H1 (cell line): ENCODE results near the gene LAMA4. TPM values are rescaled to one million over a fixed set of nuclear protein-coding genes. Genes with fewer than 3 reads are reported as not detected.

Experiments
- CTCF ChIA-PET: fragments of 300-600 bp; sonication (Branson Sonifier 250); formaldehyde crosslinking; loops from one replicate; lab custom pipeline; 2021; ENCODE audit not compliant: partially characterized antibody; lab: Charles Lee
- POLR2A ChIA-PET: fragments of 300-600 bp; sonication (Branson Sonifier 250); formaldehyde crosslinking; loops from one replicate; lab custom pipeline; 2021; ENCODE audit warnings: inconsistent platforms; ENCODE audit not compliant: partially characterized antibody; lab: Charles Lee
- DNase-seq, 2 experiments: peaks; one replicate each; pipeline versions ENCODE4 v3.0.0 to v3.0.0-alpha.2; 2010 to 2022; ENCODE audit warnings: low spot score in 2 of 2, low read depth in 1 of 2, mixed read lengths in 1 of 2
- FAIRE-seq: peaks from 2 replicates; lab custom pipeline; 2011; peaks lifted over from hg19 to GRCh38; lab: Jason Lieb, UNC
- H2AFZ ChIP-seq: 2 replicates; pipeline ENCODE4 v1.8.1; 2012; ENCODE audit warnings: low read length, inconsistent platforms
- H2AK5ac ChIP-seq: 2 replicates; pipeline ENCODE4 v1.6.1; 2013; ENCODE audit warnings: low read depth, low read length
- H2BK120ac ChIP-seq: replicated peaks from 2 replicates; pipeline ENCODE3; 2013; ENCODE audit warnings: low read depth, low read length, inconsistent platforms
- H2BK12ac ChIP-seq: 2 replicates; pipeline ENCODE4 v1.6.1; 2013; ENCODE audit warnings: low read depth, low read length
- H2BK15ac ChIP-seq: 2 replicates; pipeline ENCODE4 v1.6.1; 2013; ENCODE audit warnings: low read length
- H2BK20ac ChIP-seq: 2 replicates; pipeline ENCODE4 v1.6.1; 2013; ENCODE audit warnings: low read length
- H2BK5ac ChIP-seq: 2 replicates; pipeline ENCODE4 v1.6.1; 2013; ENCODE audit warnings: low read depth, low read length
- H3K14ac ChIP-seq: 2 replicates; pipeline ENCODE4 v1.6.1; 2013; ENCODE audit warnings: inconsistent platforms; ENCODE audit not compliant: insufficient read length
- H3K18ac ChIP-seq: 2 replicates; pipeline ENCODE4 v1.6.1; 2013; ENCODE audit warnings: low read length; ENCODE audit errors: extremely low read depth
- H3K23ac ChIP-seq: 2 replicates; pipeline ENCODE4 v1.6.1; 2013; ENCODE audit warnings: inconsistent platforms; ENCODE audit not compliant: insufficient read length
- H3K23me2 ChIP-seq: 2 replicates; pipeline ENCODE4 v1.6.1; 2013; ENCODE audit warnings: low read depth, low read length
- H3K27ac ChIP-seq: 2 replicates; pipeline ENCODE4 v1.6.1; 2011; ENCODE audit warnings: low read depth, low read length, inconsistent platforms
- H3K27me3 ChIP-seq, 4 experiments: replicated peaks in 1 of 4; 1 replicate in 1 of 4; 2 replicates in 3 of 4; pipeline versions ENCODE4 v1.6.1 to v1.8.1; 2011 to 2013; ENCODE audit warnings: low read length in 3 of 4, mild to moderate bottlenecking in 3 of 4, inconsistent platforms in 2 of 4, mixed read lengths in 2 of 4, moderate library complexity in 1 of 4; ENCODE audit not compliant: control insufficient read depth in 3 of 4, insufficient read depth in 3 of 4; ENCODE audit errors: extremely low read depth in 1 of 4
- H3K36me3 ChIP-seq, 4 experiments: 2 replicates each; pipeline versions ENCODE4 v1.6.1 to v1.8.1; 2011 to 2013; ENCODE audit warnings: mild to moderate bottlenecking in 4 of 4, low read length in 3 of 4, moderate library complexity in 2 of 4, control low read depth in 1 of 4, inconsistent platforms in 1 of 4; ENCODE audit not compliant: insufficient read depth in 4 of 4, control insufficient read depth in 2 of 4
- H3K4ac ChIP-seq: replicated peaks from 2 replicates; pipeline ENCODE3; 2013; ENCODE audit warnings: low read length, low read depth, mixed read lengths, inconsistent platforms; ENCODE audit not compliant: insufficient read length
- H3K4me1 ChIP-seq, 4 experiments: replicated peaks in 1 of 4; 1 replicate in 1 of 4; 2 replicates in 3 of 4; pipeline versions ENCODE4 v1.6.1 to v1.8.1; 2011 to 2013; ENCODE audit warnings: low read length in 3 of 4, inconsistent platforms in 2 of 4, mixed read lengths in 1 of 4; ENCODE audit not compliant: insufficient read depth in 4 of 4, control insufficient read depth in 3 of 4
- H3K4me2 ChIP-seq, 2 experiments: 2 replicates each; pipeline versions ENCODE4 v1.6.1 to v1.8.1; 2011 to 2013; ENCODE audit warnings: low read depth in 2 of 2, low read length in 2 of 2, control low read depth in 1 of 2, inconsistent platforms in 1 of 2, mild to moderate bottlenecking in 1 of 2; ENCODE audit not compliant: insufficient read depth in 1 of 2
- H3K4me3 ChIP-seq, 4 experiments: fragments of 200-600, 300-600 bp in 1 of 4; sonication (generic), shearing (Covaris generic), sonication (Bioruptor Twin) in 1 of 4; 2 replicates each; pipeline versions ENCODE4 v1.5.1 to v1.8.1; 2011 to 2016; ENCODE audit warnings: low read length in 4 of 4, low read depth in 3 of 4, control low read depth in 2 of 4, inconsistent platforms in 2 of 4, mild to moderate bottlenecking in 2 of 4, mixed read lengths in 1 of 4, moderate library complexity in 1 of 4; ENCODE audit not compliant: insufficient read depth in 2 of 4; ENCODE audit errors: extremely low read depth in 1 of 4
- H3K56ac ChIP-seq: replicated peaks from 2 replicates; pipeline ENCODE3; 2013; ENCODE audit warnings: low read depth, mild to moderate bottlenecking, mixed read lengths, low read length, inconsistent platforms; ENCODE audit not compliant: insufficient read length
- H3K79me1 ChIP-seq: 2 replicates; pipeline ENCODE4 v1.6.1; 2013; ENCODE audit warnings: low read depth, low read length, control low read depth
- H3K79me2 ChIP-seq, 2 experiments: 2 replicates each; pipeline versions ENCODE4 v1.6.1 to v1.8.1; 2012 to 2013; ENCODE audit warnings: low read length in 2 of 2, mild to moderate bottlenecking in 2 of 2, inconsistent platforms in 1 of 2; ENCODE audit not compliant: insufficient read depth in 2 of 2, control insufficient read depth in 1 of 2
- H3K9ac ChIP-seq, 4 experiments: replicated peaks in 1 of 4; 1 replicate in 1 of 4; 2 replicates in 3 of 4; pipeline versions ENCODE4 v1.6.1 to v1.8.1; 2011 to 2013; ENCODE audit warnings: low read depth in 3 of 4, low read length in 3 of 4, control low read depth in 2 of 4, mild to moderate bottlenecking in 2 of 4, moderate library complexity in 2 of 4, inconsistent platforms in 1 of 4; ENCODE audit errors: extremely low read depth in 1 of 4
- H3K9me3 ChIP-seq, 2 experiments: 2 replicates each; pipeline versions ENCODE4 v1.6.1 to v1.8.1; 2012 to 2013; ENCODE audit warnings: mild to moderate bottlenecking in 2 of 2, moderate library complexity in 2 of 2, control low read depth in 1 of 2, inconsistent platforms in 1 of 2, low read depth in 1 of 2, low read length in 1 of 2, mixed read lengths in 1 of 2; ENCODE audit not compliant: insufficient read depth in 2 of 2
- H4K20me1 ChIP-seq, 2 experiments: replicated peaks in 1 of 2; 2 replicates each; pipeline versions ENCODE3 to v1.8.1; 2011 to 2013; ENCODE audit warnings: inconsistent platforms in 2 of 2, low read length in 2 of 2, mild to moderate bottlenecking in 1 of 2; ENCODE audit not compliant: insufficient read depth in 2 of 2, control insufficient read depth in 1 of 2
- H4K5ac ChIP-seq: 2 replicates; pipeline ENCODE4 v1.6.1; 2013; ENCODE audit warnings: low read length, low read depth, mixed read lengths, inconsistent platforms; ENCODE audit not compliant: insufficient read length
- H4K8ac ChIP-seq: 2 replicates; pipeline ENCODE4 v1.8.0; 2013; ENCODE audit warnings: mild to moderate bottlenecking, moderate library complexity, low read length, inconsistent platforms; ENCODE audit not compliant: insufficient read depth; ENCODE audit errors: extremely low read depth
- H4K91ac ChIP-seq: replicated peaks from 2 replicates; pipeline ENCODE3; 2013; ENCODE audit warnings: low read length, mixed read lengths, inconsistent platforms; ENCODE audit not compliant: insufficient read length
- BACH1 ChIP-seq: IDR thresholded peaks from 2 replicates; pipeline ENCODE4 v1.6.1; 2012; ENCODE audit warnings: low read length, improper control_type of control experiment
- KDM4A ChIP-seq: IDR thresholded peaks from one replicate; pipeline ENCODE4 v1.7.1; 2012; ENCODE audit warnings: low read depth, mild to moderate bottlenecking, moderate library complexity, low read length, inconsistent platforms; ENCODE audit not compliant: severe bottlenecking
- NANOG ChIP-seq: IDR thresholded peaks from 2 replicates; pipeline ENCODE4 v1.6.1; 2011; ENCODE audit warnings: low read length, low read depth, mild to moderate bottlenecking, inconsistent platforms; ENCODE audit not compliant: insufficient read depth, poor library complexity, severe bottlenecking
- RBBP5 ChIP-seq: IDR thresholded peaks from 2 replicates; pipeline ENCODE4 v1.7.1; 2012; ENCODE audit warnings: low read depth, mild to moderate bottlenecking, inconsistent platforms, low read length, moderate library complexity, borderline replicate concordance
- SIRT6 ChIP-seq: IDR thresholded peaks from one replicate; pipeline ENCODE4 v1.7.1; 2012; ENCODE audit warnings: low read length, inconsistent platforms
- TCF12 ChIP-seq: IDR thresholded peaks from 2 replicates; pipeline ENCODE4 v1.6.1; 2011; ENCODE audit warnings: low read depth, mild to moderate bottlenecking, low read length
- YY1 ChIP-seq: IDR thresholded peaks from 2 replicates; pipeline ENCODE4 v1.6.1; 2011; ENCODE audit warnings: low read depth, mild to moderate bottlenecking, low read length
- WGBS, 2 experiments: shearing (Covaris generic) in 1 of 2; methylation state at CpG; one replicate each; pipeline versions ENCODE4 v1.1.6 to v1.1.7; 2013 to 2015; ENCODE audit warnings: low lambda C conversion rate in 2 of 2, mixed read lengths in 2 of 2, inconsistent platforms in 1 of 2, low coverage in 1 of 2, missing lambda C conversion rate in 1 of 2; ENCODE audit not compliant: insufficient replicate concordance in 2 of 2, insufficient coverage in 1 of 2, insufficient read length in 1 of 2; ENCODE audit errors: extremely low coverage in 1 of 2, missing lambda C conversion rate in 1 of 2; 5-methylcytosine and 5-hydroxymethylcytosine counted together
- polyA plus RNA-seq, 7 experiments: library from polyadenylated mRNA; depleted of rRNA in 3 of 7; stranded (reverse) in 5 of 7; unstranded in 2 of 7; fragments of >200 nt in 5 of 7; fragments of 200-250 nt in 2 of 7; gene quantifications; 1 replicate in 5 of 7; 2 replicates in 1 of 7; 4 replicates in 1 of 7; pipeline versions ENCODE4 v1.2.1 to v1.2.3, GENCODE V29; 2011 to 2013; ENCODE audit warnings: missing spikeins in 2 of 7, mixed read lengths in 2 of 7
- total RNA-seq: library from RNA; stranded (reverse); fragmentation: NEBNext Ultra II Directional; extraction: Animal tissue kit (Norgen Biotek cat#: 25700); gene quantifications from 2 replicates; pipeline ENCODE4 v1.2.1, GENCODE V29; 2021

The LAMA4 gene
- total and polyA plus RNA-seq, 2 of the 8 experiments (the other 6 are each of a cell fraction or from before 2014, with no cell fraction given), result 0.95 to 1.5 TPM

GRCh38 chr6:112106562-112106961 lies 147.8 kb downstream of the LAMA4 start:
- FAIRE-seq (no peak), DNase-seq (no peak)
- Histone ChIP-seq H2AK5ac (no peak overlapping the region), H3K23ac (no peak overlapping the region), H3K56ac (no peak overlapping the region), H3K4me1 (no peaks in the 10 kb centered on the region), H3K4me2 (no peak overlapping the region), H3K9me3 (no peaks in the 10 kb centered on the region; a peak in 1 of 4 replicates), H3K23me2 (no peaks in the 10 kb centered on the region), H3K14ac (no peak overlapping the region), H3K4me3 (no peak overlapping the region), H2BK120ac (no peak overlapping the region), H3K27me3 (no peaks in the 10 kb centered on the region), H3K27ac (no peak overlapping the region), H4K5ac (no peak overlapping the region), H2AFZ (no peak overlapping the region), H3K79me1 (no peaks in the 10 kb centered on the region), H2BK15ac (peak overlapping the region; percentile 36; the same call in 1 of the 2 replicates), H3K36me3 (no peaks in the 10 kb centered on the region), H4K91ac (no peak overlapping the region), H4K8ac (no peak overlapping the region), H3K79me2 (no peaks in the 10 kb centered on the region), H3K9ac (no peak overlapping the region), H2BK20ac (peak overlapping the region; percentile 36; the same call in 1 of the 2 replicates), H3K4ac (no peak overlapping the region), H3K18ac (no peak overlapping the region), H2BK5ac (no peak overlapping the region), H2BK12ac (no peak overlapping the region), H4K20me1 (no peaks in the 10 kb centered on the region)
- TF ChIP-seq NANOG, result no peak
- no peak for TF ChIP-seq TCF12
- no peak for TF ChIP-seq KDM4A
- no peak for TF ChIP-seq SIRT6
- no peak for TF ChIP-seq RBBP5
- TF ChIP-seq YY1, result no peak
- no peak for TF ChIP-seq BACH1
- CTCF ChIA-PET, result interaction anchor here (0.6 to 1.1 kb wide), 4 partner anchors 12 to 477 kb away, joined by 3 to 4 read pairs (median 3); no protein-coding TSS in a partner anchor
- POLR2A ChIA-PET, result interaction anchor here (1.6 kb wide), 1 partner anchor 19 kb away, joined by 4 read pairs; the partner anchor contains the start of genes FAM229B and TUBE1
- WGBS, 2 experiments, result 88% methylated on average over 2 of the region's 2 CpGs; no CpG with 5 or more reads in 1 of the 2 experiments
